UCSD-AML1 (cell line): ENCODE results near the gene KRTAP10-1.

Source experiments
- DNase-seq: peaks from one replicate; lab custom pipeline; 2025; ENCODE audit not compliant: unreplicated experiment; lab: John Stamatoyannopoulos, UW

The KRTAP10-1 gene

GRCh38 chr21:44529503-44530125, 10.4 kb downstream of the KRTAP10-1 start:
- DNase-seq: no peak

- no peak for DNase-seq
Observed at GRCh38 chr21:44529011-44529421, 11.0 kb downstream of the KRTAP10-1 start.

- DNase-seq: no peak
Observed at GRCh38 chr21:44528634-44528995, 11.4 kb downstream of the KRTAP10-1 start.

GRCh38 chr21:44527983-44528633, 11.9 kb downstream of the KRTAP10-1 start:
- DNase-seq: no peak

GRCh38 chr21:44527156-44527982, 12.6 kb downstream of the KRTAP10-1 start:
- DNase-seq: no peak

GRCh38 chr21:44526096-44526997, 13.6 kb downstream of the KRTAP10-1 start:
- no peak for DNase-seq

- no peak for DNase-seq
Observed at GRCh38 chr21:44525391-44526095, 14.5 kb downstream of the KRTAP10-1 start.

GRCh38 chr21:44524414-44525371, 15.3 kb downstream of the KRTAP10-1 start:
- no peak for DNase-seq

- DNase-seq: no peak
Observed at GRCh38 chr21:44523567-44524413, 16.2 kb downstream of the KRTAP10-1 start.

GRCh38 chr21:44522753-44523204, 17.2 kb downstream of the KRTAP10-1 start:
- no peak for DNase-seq

- DNase-seq: no peak
Observed at GRCh38 chr21:44521928-44522752, 17.9 kb downstream of the KRTAP10-1 start.

GRCh38 chr21:44521301-44521927, 18.6 kb downstream of the KRTAP10-1 start:
- DNase-seq: no peak

- DNase-seq: no peak
Observed at GRCh38 chr21:44520326-44521300, 19.4 kb downstream of the KRTAP10-1 start.

- no peak for DNase-seq
Observed at GRCh38 chr21:44519346-44520325, 20.4 kb downstream of the KRTAP10-1 start.

GRCh38 chr21:44518686-44519085, 21.3 kb downstream of the KRTAP10-1 start:
- no peak for DNase-seq
